NCI-H748 (cell line): ENCODE data around the gene OLR1.

Experiments
- DNase-seq: peaks from one replicate; lab custom pipeline; 2025; ENCODE audit not compliant: unreplicated experiment; lab: John Stamatoyannopoulos, UW

Gene OLR1

GRCh38 chr12:10154145-10154496 lies 17.8 kb downstream of the OLR1 start:
- DNase-seq: no peak

- peak; percentile 72 for DNase-seq
Measured at GRCh38 chr12:10153271-10154144, 18.4 kb downstream of the OLR1 start.

DNA sequence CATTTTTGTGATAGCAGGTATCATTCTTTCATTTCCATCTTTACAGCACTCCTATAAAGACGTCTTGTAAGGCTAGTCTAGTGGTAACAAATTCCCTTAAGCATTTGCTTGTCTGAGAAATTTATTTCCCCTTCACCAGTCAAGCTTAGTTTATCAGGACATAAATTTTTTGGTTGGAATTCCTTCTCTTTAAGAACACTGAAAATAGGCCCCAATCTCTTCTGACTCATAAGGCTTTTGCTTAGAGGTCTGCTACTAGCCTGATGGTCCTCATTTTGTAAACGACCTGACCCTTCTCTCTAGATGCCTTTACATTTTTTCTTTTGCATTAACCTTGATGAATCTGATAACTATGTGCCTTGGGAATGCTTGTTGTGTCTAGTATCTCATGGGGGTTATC lies 20.3 kb downstream of the OLR1 start:
- DNase-seq: no peak

DNA sequence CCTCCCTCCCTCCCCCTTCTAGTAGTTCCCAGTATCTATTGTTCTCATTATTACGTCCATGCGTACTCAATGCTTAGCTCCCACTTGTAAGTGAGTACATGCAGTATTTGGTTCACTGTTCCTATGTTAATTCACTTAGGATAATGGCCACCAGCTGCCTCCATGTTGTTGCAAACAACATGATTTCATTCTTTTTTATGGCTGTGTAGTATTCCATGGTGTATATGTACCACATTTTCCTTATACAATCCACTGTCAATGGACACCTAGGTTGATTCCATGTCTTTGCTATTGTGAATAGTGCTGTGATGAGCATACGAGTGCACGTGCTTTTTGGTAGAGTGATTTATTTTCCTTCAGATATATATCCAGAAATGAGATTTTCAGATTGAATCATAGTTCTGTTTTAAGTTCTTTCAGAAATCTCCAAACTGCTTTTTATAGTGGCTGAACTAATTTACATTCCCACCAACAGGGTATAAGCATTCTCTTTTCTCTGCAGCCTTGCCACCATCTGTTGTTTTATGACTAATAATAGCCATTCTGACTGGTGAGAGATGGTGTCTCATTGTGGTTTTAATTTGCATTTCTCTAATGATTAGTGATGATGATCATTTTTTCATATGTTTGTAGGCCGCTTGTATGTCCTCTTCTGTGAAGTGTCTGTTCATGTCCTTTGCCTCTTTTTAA lies 24.1 kb downstream of the OLR1 start:
- DNase-seq: no peak

- no peak for DNase-seq
Measured at GRCh38 chr12:10142976-10143589, 28.8 kb downstream of the OLR1 start.

GRCh38 chr12:10140001-10140400 lies 31.9 kb downstream of the OLR1 start:
- peak; percentile 40 for DNase-seq

- peak; percentile 74 for DNase-seq
Measured at GRCh38 chr12:10136637-10137205, 35.2 kb downstream of the OLR1 start.

GRCh38 chr12:10135126-10135525 lies 36.8 kb downstream of the OLR1 start:
- DNase-seq: no peak

DNA sequence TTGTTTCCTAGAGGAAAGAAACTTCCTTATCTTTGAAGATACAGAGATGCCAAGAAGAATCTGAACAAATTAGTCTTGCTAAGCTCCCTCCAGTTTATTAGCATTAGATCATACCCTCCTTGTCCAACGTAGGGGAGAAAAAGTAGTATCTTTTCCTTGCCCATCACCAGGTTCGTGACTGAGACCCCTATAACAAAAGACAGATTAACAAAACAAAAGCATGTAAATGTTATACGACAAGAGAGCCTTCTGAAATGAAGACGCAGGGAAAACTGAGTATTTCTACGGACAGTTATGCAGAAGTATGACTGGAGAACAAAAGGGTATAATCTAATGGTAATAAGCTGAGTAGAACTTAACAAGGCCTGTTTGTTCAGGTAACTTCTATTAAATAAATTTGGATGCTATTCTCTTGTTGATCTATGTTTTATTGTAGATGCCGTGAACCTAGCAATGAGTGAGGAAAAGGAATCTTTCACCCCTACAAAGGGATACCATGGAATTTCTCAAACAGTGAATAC lies 39.0 kb downstream of the OLR1 start:
- DNase-seq: no peak

- DNase-seq: no peak
Measured at GRCh38 chr12:10131111-10131690, 40.7 kb downstream of the OLR1 start.

DNA sequence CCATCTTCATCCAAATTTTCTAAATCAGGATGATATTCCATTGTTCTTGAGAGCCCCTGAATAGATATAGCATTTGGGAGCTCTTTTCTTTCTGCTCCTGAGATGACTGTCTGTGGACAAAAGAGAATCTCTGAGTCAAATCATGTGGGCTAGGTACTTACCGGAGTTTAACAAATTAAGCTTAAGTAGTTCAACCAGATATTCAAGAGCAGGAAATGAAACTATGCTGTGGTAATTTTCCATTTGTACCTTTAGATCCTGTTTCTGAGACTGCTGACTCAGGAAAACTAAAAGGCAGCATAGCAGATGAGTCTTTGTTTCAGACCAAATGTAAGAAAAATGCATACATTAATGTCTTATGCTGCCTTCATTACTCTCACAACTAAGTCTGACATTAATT lies 41.9 kb downstream of the OLR1 start, which contains the start of gene CLEC7A:
CLEC7A (minus strand) TSS at position 158 of the 400 bp plus-strand sequence; CDS start at position 41, 117 bp downstream.
- DNase-seq: no peak

DNA sequence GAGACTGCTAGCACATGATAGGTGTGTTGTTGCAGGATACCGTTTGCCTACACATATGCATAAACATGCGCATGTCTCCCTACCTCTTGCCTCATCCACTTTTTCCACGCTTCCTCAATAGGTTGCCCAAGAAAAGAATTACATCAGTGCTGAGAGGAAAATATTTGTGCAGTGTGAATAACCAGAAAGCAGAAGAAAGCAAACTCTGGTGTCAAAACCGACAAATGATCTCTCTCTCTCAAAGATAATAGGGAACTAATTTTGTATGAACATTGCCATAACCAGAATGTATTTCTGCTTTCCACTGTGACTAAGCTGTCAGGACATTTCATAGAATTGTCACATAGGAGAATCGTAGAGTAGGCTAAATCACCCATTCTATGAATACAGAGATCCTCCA lies 43.2 kb downstream of the OLR1 start:
- no peak for DNase-seq

- DNase-seq: no peak
Measured at GRCh38 chr12:10126413-10126812, 45.5 kb downstream of the OLR1 start.

DNA sequence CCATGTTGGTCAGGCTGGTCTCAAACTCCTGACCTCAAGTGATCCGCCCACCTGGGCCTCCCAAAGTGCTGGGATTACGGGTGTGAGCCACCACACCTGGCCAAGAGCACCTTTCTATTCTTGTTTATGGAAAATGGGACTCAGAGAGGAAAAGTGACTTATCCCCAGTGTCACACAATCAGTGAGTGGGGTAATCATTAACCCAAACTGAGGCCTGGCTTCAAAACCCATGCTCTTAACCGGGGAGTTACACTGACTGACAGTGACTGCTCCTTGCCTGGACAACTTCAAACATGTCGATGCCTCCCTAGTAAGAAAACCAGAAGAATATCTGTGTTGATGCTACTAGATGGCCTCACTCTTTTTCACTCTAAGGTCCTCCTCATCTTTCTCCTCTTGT lies 49.2 kb downstream of the OLR1 start:
- no peak for DNase-seq

- DNase-seq: no peak
Measured at GRCh38 chr12:10121278-10121677, 50.7 kb downstream of the OLR1 start.

- DNase-seq: no peak
Measured at GRCh38 chr12:10119066-10119465, 52.9 kb downstream of the OLR1 start.

DNA sequence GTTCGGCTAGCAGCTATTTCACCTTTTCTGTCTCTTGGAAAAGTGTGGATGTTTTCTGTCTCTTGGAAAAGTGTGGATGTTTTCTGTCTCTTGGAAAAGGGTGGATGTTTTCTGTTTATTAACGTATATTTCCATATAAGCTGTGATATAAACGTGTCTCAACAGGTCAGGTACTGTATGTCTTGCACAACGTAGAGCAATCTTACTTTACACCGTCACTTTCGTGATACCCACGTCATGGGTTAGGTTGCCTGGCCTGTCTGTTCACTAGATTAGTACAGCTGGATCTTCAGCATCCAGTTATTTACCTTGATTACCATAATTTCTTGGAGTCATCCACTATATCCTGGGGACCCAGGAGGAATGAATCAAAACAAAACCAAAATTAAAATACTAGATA lies 56.0 kb downstream of the OLR1 start:
- DNase-seq: no peak

GRCh38 chr12:10115311-10115710 lies 56.6 kb downstream of the OLR1 start:
- no peak for DNase-seq

DNA sequence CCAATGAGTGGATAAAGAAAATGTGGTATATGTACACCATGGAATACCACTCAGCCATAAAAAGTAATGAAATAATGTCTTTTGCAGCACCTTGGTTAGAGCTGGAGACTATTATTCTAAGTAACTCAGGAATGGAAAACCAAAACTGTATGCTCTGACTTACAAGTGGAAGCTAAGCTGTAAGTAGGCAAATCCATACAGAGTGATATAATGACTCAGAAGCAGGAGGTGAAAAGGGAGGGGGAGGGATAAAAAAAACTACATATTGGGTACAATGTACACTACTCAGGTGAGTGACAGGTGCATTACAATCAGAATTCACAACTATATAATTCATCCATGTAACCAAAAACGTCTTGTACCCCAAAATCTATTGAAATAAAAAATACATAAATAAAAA lies 58.0 kb downstream of the OLR1 start:
- DNase-seq: no peak

DNA sequence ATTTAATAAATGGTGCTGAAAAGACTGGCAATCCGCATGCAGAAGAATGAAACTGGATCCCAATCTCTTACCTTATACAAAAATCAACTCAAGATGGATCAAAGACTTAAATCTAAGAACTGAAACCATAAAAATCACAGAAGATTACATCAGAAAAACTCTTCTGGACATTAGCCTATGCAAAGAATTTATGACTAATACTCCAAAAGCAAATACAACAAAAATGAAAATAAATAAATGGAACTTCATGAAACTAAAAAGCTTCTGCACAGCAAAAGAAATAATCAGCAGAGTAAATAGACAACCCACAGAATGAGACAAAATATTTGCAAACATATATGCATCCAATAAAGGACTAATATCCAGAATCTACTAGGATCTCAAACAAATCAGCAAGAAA lies 58.9 kb downstream of the OLR1 start:
- DNase-seq: no peak

DNA sequence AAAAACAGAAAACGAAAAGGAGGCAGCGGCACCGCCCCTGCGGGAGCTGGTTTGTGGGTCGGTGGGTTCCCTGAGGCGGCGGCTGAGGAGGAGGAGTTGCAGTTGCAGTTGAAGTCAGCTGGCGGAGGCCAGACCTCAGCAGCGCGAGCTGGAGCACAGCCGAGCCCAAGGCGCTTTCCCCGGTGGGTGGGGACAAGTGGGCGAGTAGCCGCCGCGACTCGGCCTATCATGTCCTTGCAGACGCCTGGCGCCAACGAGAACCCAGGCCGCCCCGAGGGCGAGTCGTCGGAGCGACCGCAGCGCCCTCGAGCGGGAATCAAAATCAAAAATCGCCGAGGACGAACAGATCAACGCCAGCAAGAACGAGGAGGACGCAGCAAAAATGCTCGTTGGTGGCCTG lies 60.5 kb downstream of the OLR1 start:
- no peak for DNase-seq
